ENCODE data around the gene PDE4B.

PDE4B gene

GRCh38 chr1:66166753-66167152, 374.1 kb downstream of the PDE4B start:
- no peak overlapping the region for H3K4me3 ChIP-seq (ENCODE audit: control insufficient read depth, low read depth, low read length)
- no peak for TF ChIP-seq CTCF (IDR thresholded peaks at IDR 0.05; ENCODE audit: control insufficient read depth, insufficient read depth, low read depth, low read length, missing control alignments)
- no peak for DNase-seq (ENCODE audit: low read depth)

DNA sequence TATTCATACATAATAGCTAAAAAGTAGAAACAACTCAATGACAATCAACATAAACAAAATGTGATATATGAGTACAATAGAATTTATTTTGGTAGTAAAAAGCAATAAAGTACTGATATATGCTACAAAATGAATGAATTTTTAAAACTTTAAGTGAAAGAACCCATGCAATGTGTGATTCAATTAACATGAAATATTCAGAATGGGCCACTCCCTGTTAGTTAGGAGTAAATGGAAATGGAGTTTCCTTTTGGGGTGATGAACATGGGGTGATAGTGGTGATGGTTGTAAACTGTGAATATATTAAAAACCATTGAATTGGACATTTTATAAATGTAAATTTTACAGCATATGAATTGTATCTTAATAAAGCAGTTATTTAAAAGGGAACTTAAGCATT, 374.6 kb downstream of the PDE4B start:
- H3K4me3 ChIP-seq (ENCODE audit: control insufficient read depth, low read depth, low read length) = no peak overlapping the region
- TF ChIP-seq CTCF (IDR thresholded peaks at IDR 0.05; ENCODE audit: control insufficient read depth, insufficient read depth, low read depth, low read length, missing control alignments) = no peak
- no peak for DNase-seq (ENCODE audit: low read depth)

GRCh38 chr1:66168467-66168887, 375.8 kb downstream of the PDE4B start:
- no peak overlapping the region for H3K4me3 ChIP-seq (ENCODE audit: control insufficient read depth, low read depth, low read length)
- DNase-seq (ENCODE audit: low read depth) = peak; percentile 21
- no peak for TF ChIP-seq CTCF (IDR thresholded peaks at IDR 0.05; ENCODE audit: control insufficient read depth, insufficient read depth, low read depth, low read length, missing control alignments)

DNA sequence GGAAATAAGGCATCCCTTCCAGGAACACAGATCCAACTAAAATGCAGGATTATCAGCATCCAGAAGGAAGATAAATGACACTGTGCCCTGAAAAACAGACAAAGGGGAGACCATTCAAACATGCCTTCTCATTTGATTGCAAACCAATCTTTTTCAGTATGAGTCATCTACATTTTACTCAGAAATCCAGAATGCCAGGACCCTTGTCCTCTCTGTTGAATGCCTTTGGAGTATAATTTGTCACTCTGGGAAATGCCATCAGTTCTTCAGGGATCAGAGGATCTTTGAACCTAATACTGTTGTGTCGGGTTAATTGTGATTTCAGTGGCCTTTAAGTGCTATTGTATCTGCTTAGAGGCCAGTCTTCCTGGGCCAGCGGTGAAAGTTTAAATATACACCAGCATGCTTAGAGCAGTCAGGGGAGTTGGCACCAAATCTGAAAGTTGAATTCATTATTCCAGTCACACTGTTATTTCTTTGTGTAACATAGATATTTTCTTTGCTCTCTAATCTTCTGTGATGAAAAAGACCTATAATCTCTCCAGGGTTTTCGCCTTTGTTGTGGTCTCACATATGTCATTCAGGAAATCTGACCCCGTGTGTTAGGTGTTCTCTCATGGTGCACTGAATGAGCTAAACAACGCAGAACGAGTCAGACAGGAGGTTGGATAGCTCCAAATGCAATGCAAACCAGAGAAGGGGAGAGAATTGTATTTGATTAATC, 376.4 kb downstream of the PDE4B start:
- DNase-seq (ENCODE audit: low read depth) = no peak
- TF ChIP-seq CTCF (IDR thresholded peaks at IDR 0.05; ENCODE audit: control insufficient read depth, insufficient read depth, low read depth, low read length, missing control alignments) = no peak

DNA sequence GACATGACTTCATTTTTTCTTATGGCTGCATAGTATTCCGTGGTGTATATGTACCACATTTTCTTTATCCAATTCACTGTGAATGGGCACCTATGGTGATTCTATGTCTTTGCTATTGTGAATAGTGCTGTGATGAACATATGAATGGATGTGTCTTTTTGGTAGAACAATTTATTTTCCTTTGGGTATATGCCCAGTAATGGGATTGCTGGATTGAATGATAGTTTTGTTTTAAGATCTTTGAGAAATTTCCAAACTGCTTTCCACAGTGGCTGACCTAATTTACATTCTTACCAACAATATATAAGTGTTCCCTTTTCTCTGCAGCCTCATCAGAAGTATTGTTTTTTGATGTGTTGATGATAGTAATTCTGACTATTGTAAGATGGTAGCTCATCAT, 379.6 kb downstream of the PDE4B start:
- no peak overlapping the region for H3K4me3 ChIP-seq (ENCODE audit: control insufficient read depth, low read depth, low read length)
- TF ChIP-seq CTCF (IDR thresholded peaks at IDR 0.05; ENCODE audit: control insufficient read depth, insufficient read depth, low read depth, low read length, missing control alignments) = no peak

More for the DNA sequence above, 376.4 kb downstream of the PDE4B start:
- no peak overlapping the region for H3K4me3 ChIP-seq (ENCODE audit: control insufficient read depth, low read depth, low read length)

DNA sequence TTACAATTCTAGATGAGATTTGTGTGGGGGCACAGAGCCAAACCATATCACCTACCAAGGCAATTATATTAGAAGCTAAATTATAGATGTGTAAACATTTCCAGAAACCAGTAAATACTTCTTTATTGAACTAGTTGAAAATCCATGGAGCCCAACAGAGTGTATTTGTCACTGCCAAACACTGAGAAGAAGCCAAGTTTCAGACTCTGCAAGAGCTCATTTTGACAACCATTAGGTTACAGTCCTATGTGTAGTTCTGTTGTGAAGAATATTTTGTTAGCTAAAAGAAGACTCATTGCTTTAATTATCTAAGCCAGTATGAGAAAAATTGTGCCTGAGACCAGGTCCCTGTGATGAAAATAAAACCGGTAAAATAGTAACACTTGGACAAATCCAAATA, 382.4 kb downstream of the PDE4B start:
- DNase-seq (ENCODE audit: low read depth) = no peak
- H3K4me3 ChIP-seq (ENCODE audit: control insufficient read depth, low read depth, low read length) = no peak overlapping the region
- no peak for TF ChIP-seq CTCF (IDR thresholded peaks at IDR 0.05; ENCODE audit: control insufficient read depth, insufficient read depth, low read depth, low read length, missing control alignments)

More for the DNA sequence above, 379.6 kb downstream of the PDE4B start:
- no peak for DNase-seq (ENCODE audit: low read depth)

Measured in AG09309 (cell line).